Nephron progenitor cell (in vitro differentiated cells): ENCODE results near the gene FAM117B.

Source experiments
- DNase-seq: peaks from one replicate; pipeline ENCODE4 v3.0.0; 2021
- H3K27ac Mint-ChIP-seq: 2 replicates; pipeline ENCODE4 v1.8.0; 2021; ENCODE audit warnings: mild to moderate bottlenecking, moderate library complexity, mixed read lengths
- H3K27me3 Mint-ChIP-seq: 2 replicates; pipeline ENCODE4 v1.8.0; 2021; ENCODE audit warnings: mild to moderate bottlenecking, low read depth, mixed read lengths; ENCODE audit not compliant: poor library complexity
- H3K36me3 Mint-ChIP-seq: 2 replicates; pipeline ENCODE4 v1.8.0; 2021; ENCODE audit warnings: low read depth, mixed read lengths
- H3K4me1 Mint-ChIP-seq: 2 replicates; pipeline ENCODE4 v1.8.0; 2021; ENCODE audit warnings: mixed read lengths
- H3K4me3 Mint-ChIP-seq: 2 replicates; pipeline ENCODE4 v1.8.0; 2021; ENCODE audit warnings: mild to moderate bottlenecking, moderate library complexity, mixed read lengths
- H3K9me3 Mint-ChIP-seq: 2 replicates; pipeline ENCODE4 v1.8.0; 2021; ENCODE audit warnings: mild to moderate bottlenecking, moderate library complexity, mixed read lengths
- TF ChIP-seq, protein P1 (sequence below): fragments of 200-600 bp; sonication (generic); IDR thresholded peaks from 2 replicates; pipeline ENCODE4 v1.5.0; 2021; ENCODE audit warnings: antibody characterized with exemption

Gene FAM117B

DNA sequence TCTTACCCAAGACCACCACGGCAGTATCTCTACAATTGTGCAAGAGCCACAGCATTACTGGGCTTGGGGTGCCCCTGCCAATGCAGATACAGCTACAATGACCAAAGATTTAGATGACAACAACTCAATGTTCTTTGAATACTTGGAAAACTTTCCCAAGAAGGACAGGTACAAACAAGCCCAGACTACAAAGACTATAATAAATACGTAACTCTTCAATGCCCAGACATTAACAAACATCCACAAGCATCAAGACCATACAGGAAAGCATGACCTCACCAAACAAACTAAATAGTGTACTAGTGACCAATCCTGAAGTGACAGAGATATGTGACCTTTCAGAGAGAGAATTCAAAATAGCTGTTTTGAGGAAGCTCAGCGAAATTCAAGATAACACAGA, 174.0 kb downstream of the FAM117B start:
- peaks cover 62% of the 10 kb centered on the region for H3K36me3 Mint-ChIP-seq
- H3K27me3 Mint-ChIP-seq = no peaks in the 10 kb centered on the region
- H3K27ac Mint-ChIP-seq = no peak overlapping the region
- DNase-seq = no peak
- H3K4me1 Mint-ChIP-seq = peaks cover 17% of the 10 kb centered on the region
- TF ChIP-seq, protein P1, sequence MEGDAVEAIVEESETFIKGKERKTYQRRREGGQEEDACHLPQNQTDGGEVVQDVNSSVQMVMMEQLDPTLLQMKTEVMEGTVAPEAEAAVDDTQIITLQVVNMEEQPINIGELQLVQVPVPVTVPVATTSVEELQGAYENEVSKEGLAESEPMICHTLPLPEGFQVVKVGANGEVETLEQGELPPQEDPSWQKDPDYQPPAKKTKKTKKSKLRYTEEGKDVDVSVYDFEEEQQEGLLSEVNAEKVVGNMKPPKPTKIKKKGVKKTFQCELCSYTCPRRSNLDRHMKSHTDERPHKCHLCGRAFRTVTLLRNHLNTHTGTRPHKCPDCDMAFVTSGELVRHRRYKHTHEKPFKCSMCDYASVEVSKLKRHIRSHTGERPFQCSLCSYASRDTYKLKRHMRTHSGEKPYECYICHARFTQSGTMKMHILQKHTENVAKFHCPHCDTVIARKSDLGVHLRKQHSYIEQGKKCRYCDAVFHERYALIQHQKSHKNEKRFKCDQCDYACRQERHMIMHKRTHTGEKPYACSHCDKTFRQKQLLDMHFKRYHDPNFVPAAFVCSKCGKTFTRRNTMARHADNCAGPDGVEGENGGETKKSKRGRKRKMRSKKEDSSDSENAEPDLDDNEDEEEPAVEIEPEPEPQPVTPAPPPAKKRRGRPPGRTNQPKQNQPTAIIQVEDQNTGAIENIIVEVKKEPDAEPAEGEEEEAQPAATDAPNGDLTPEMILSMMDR = no peak
- no peak overlapping the region for H3K4me3 Mint-ChIP-seq
- peaks cover 31% of the 10 kb centered on the region for H3K9me3 Mint-ChIP-seq

DNA sequence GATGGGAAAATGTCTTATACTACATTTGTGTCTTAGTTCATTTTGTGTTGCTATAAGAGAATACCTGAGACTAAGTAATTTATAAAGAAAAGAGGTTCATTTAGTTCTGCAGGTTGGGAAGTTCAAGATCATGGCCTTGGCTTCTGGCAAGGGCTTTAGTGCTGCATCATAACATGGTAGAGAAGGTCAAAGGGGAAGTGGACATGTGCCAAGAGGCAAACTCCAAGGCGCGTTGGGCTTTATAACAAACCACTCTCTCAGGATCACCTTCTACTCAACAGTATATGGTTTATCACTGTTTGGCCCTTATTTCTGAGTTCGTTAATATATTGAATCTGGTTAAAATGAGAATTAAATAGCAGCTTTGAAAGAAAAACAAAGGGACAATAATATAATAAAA, 178.6 kb downstream of the FAM117B start:
- DNase-seq = no peak
- H3K36me3 Mint-ChIP-seq = peaks cover 68% of the 10 kb centered on the region
- no peak overlapping the region for H3K4me3 Mint-ChIP-seq
- H3K4me1 Mint-ChIP-seq = peaks cover 11% of the 10 kb centered on the region
- H3K27ac Mint-ChIP-seq = no peak overlapping the region
- TF ChIP-seq, protein P1 = no peak
- peaks cover 41% of the 10 kb centered on the region for H3K9me3 Mint-ChIP-seq
- H3K27me3 Mint-ChIP-seq = no peaks in the 10 kb centered on the region

DNA sequence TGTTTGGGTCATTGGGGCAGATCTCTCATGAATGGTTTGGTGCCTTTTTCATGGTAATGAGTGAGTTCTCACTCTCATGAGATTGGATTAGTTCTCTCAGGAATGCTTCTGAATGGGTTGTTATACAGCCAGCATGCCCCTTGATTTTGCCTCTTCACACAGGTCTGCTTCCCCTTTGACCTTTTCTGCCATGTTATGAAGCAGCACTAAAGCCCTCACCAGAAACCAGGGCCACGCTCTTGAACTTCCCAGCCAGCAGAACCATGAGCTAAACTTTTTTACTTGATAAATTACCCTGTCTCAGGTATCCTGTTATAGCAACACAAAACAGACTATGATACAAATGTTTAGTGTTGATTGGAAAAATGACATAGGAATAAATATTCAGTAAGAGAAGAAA, 179.5 kb downstream of the FAM117B start:
- Mint-ChIP-seq H3K4me3 (no peak overlapping the region), H3K4me1 (peaks cover 11% of the 10 kb centered on the region), H3K36me3 (peaks cover 60% of the 10 kb centered on the region), H3K9me3 (peaks cover 35% of the 10 kb centered on the region), H3K27ac (no peak overlapping the region), H3K27me3 (no peaks in the 10 kb centered on the region)
- TF ChIP-seq, protein P1 = no peak
- DNase-seq = no peak

DNA sequence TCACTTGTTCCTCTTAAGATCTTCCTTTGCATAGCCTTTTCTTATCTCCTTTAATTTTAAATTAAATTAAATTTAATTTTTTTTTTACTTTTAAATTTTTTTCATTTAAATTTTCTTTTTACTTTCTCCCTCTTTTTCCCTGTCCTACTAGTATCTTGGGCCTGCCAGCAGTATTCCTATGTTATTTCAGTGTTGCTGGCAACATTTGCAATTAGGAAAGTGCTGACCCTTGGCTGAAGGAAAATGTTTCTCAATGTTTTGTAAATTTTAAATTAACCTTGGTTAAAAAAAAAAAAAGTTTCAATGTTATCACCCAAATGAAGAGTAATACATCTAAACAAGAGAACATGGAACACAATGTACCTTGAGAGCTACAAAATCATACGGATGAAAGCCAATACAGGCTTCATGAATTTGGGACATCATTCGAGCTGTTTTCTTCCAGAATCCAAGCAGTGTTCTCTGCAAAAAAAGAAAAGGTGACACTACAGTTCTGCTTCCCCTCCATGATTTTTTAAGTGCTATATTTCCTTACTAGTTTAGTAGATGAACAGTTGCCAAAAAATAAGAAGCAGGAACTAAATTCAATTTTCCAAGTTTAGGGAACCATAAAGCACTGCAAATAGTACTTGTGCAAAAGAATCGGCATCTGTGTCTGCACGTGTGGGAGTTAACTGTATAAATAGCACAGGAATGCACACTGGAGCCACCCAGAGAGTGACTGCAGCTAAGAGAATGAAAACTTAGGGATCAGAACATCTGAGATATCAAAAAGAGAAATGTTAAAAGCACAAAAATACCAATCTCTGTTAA, 181.0 kb downstream of the FAM117B start:
- peaks cover 45% of the 10 kb centered on the region for H3K36me3 Mint-ChIP-seq
- TF ChIP-seq, protein P1 = no peak
- H3K4me1 Mint-ChIP-seq = peaks cover 11% of the 10 kb centered on the region
- no peak overlapping the region for H3K27ac Mint-ChIP-seq
- no peak for DNase-seq
- no peak overlapping the region for H3K4me3 Mint-ChIP-seq
- peaks cover 24% of the 10 kb centered on the region for H3K9me3 Mint-ChIP-seq
- H3K27me3 Mint-ChIP-seq = no peaks in the 10 kb centered on the region

DNA sequence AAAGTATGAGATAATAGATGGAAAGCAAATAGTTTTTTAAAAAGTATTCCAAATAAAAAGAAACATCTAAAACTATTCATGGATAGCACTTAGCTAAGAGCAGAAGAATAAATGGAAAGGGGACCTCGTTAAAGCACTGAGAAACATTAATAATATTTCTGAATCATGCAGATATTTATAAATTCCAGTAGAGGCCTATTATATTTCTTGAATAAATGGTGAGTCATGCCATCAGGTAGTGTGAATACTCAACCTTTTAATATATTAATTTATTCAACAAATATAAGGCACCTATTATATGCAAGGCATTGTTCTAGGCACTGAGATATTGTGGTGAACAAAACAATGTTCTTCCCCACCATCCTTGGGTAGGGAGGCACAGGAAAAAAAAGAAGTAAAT, 183.0 kb downstream of the FAM117B start:
- Mint-ChIP-seq H3K4me3 (no peak overlapping the region), H3K27ac (no peak overlapping the region), H3K36me3 (peaks cover 25% of the 10 kb centered on the region), H3K9me3 (peaks cover 12% of the 10 kb centered on the region), H3K27me3 (no peaks in the 10 kb centered on the region), H3K4me1 (peaks cover 24% of the 10 kb centered on the region)
- DNase-seq = no peak
- TF ChIP-seq, protein P1 = no peak

DNA sequence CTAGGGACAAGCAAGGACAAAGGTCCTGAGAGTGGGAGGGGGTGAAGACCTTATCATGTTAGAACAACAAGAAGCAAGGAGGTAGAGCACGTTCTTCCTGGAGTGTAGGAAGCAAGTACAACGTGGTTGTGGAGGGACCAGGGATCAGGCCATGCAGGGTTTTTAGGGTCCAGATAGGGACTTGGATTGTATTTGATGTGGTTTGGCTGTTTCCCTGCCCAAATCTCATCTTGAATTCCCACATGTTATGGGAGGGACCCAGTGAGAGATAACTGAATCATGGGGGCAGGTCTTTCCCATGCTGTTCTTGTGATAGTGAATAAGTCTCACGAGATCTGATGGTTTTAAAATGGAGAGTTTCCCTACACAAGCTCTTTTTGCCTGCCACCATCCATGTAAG, 183.6 kb downstream of the FAM117B start:
- Mint-ChIP-seq H3K9me3 (peaks cover 12% of the 10 kb centered on the region), H3K27ac (no peak overlapping the region), H3K4me1 (peaks cover 30% of the 10 kb centered on the region), H3K4me3 (no peak overlapping the region), H3K36me3 (peaks cover 23% of the 10 kb centered on the region), H3K27me3 (no peaks in the 10 kb centered on the region)
- TF ChIP-seq, protein P1 = no peak
- DNase-seq = no peak
